ENCODE measurements around the gene SOSTDC1. TPM values are rescaled to one million over a fixed set of nuclear protein-coding genes. Genes with fewer than 3 reads are reported as not detected.

The SOSTDC1 gene
- total RNA-seq, 4 donors from 2014 or later: 0.39 to 2.4 (median 1.5) TPM

GRCh38 chr7:16428182-16428581 is 37.4 kb downstream of the SOSTDC1 start:
- no peak overlapping the region for H3K4me3 ChIP-seq
- no peaks in the 10 kb centered on the region for H3K36me3 ChIP-seq
- TF ChIP-seq POLR2A (IDR thresholded peaks at IDR 0.05): no peak
- no peak for TF ChIP-seq EP300 (IDR thresholded peaks at IDR 0.05)
- TF ChIP-seq CTCF (IDR thresholded peaks at IDR 0.05): no peak
- no peak for DNase-seq (ENCODE audit: low spot score in 2 of 2)
- no peaks in the 10 kb centered on the region for H3K4me1 ChIP-seq
- H3K27me3 ChIP-seq: no peaks in the 10 kb centered on the region
- H3K27ac ChIP-seq: no peak overlapping the region
- no peaks in the 10 kb centered on the region for H3K9me3 ChIP-seq

- WGBS, 2 donors: 35 to 38% methylated on average over 1 of the region's 1 CpG
- no peak for TF ChIP-seq EP300 (IDR thresholded peaks at IDR 0.05)
- no peak for TF ChIP-seq CTCF (IDR thresholded peaks at IDR 0.05)
- no peak for TF ChIP-seq POLR2A (IDR thresholded peaks at IDR 0.05)
- no peak overlapping the region for H3K4me3 ChIP-seq
Observed at GRCh38 chr7:16423761-16424160, 41.8 kb downstream of the SOSTDC1 start.

GRCh38 chr7:16422917-16423316 is 42.6 kb downstream of the SOSTDC1 start:
- no peaks in the 10 kb centered on the region for H3K27me3 ChIP-seq
- 94 to 100% methylated on average over 3 of the region's 3 CpGs for WGBS, 2 donors
- no peak overlapping the region for H3K4me3 ChIP-seq
- TF ChIP-seq CTCF (IDR thresholded peaks at IDR 0.05) (no peak), EP300 (IDR thresholded peaks at IDR 0.05) (no peak), POLR2A (IDR thresholded peaks at IDR 0.05) (no peak)
- H3K4me1 ChIP-seq: peaks cover 0 to 22% (median 7%) of the 10 kb centered on the region in 4 donors
- no peak for DNase-seq (ENCODE audit: low spot score in 2 of 2)
- no peaks in the 10 kb centered on the region for H3K9me3 ChIP-seq
- H3K36me3 ChIP-seq: no peaks in the 10 kb centered on the region
- H3K27ac ChIP-seq: peak overlapping the region in 2 of 4 donors; percentile 96 to 99

More at GRCh38 chr7:16423761-16424160, 41.8 kb downstream of the SOSTDC1 start:
- Histone ChIP-seq H3K27ac (no peak overlapping the region), H3K9me3 (no peaks in the 10 kb centered on the region), H3K36me3 (no peaks in the 10 kb centered on the region), H3K4me1 (peaks cover 0 to 22% (median 7%) of the 10 kb centered on the region in 4 donors), H3K27me3 (no peaks in the 10 kb centered on the region)
- no peak for DNase-seq (ENCODE audit: low spot score in 2 of 2)

GRCh38 chr7:16422103-16422435 is 43.5 kb downstream of the SOSTDC1 start:
- 28 to 29% methylated on average over 1 of the region's 1 CpG for WGBS, 2 donors
- no peak for TF ChIP-seq POLR2A (IDR thresholded peaks at IDR 0.05)
- TF ChIP-seq CTCF (IDR thresholded peaks at IDR 0.05): no peak
- no peak for TF ChIP-seq EP300 (IDR thresholded peaks at IDR 0.05)

GRCh38 chr7:16421333-16422102 is 44.0 kb downstream of the SOSTDC1 start, which contains the start of gene CRPPA:
Gene CRPPA (minus strand): TSS chr7:16421538. CDS start chr7:16421322, 216 bp downstream.
- peaks cover 0 to 22% (median 7%) of the 10 kb centered on the region in 4 donors for H3K4me1 ChIP-seq
- H3K9me3 ChIP-seq: no peaks in the 10 kb centered on the region
- TF ChIP-seq POLR2A (IDR thresholded peaks at IDR 0.05) (no peak), EP300 (IDR thresholded peaks at IDR 0.05) (peak in 1 of 2 donors; percentile 28), CTCF (IDR thresholded peaks at IDR 0.05) (no peak)
- peak within 1 kb of the TSS; percentile 69 to 94 (median 84) for H3K4me3 ChIP-seq
- no peaks in the 10 kb centered on the region for H3K36me3 ChIP-seq
- WGBS, 2 donors: 7% methylated on average over 49 to 50 of the region's 50 CpGs
- DNase-seq (ENCODE audit: low spot score in 2 of 2): peak in 1 of 2 donors; percentile 12
- H3K27me3 ChIP-seq: no peaks in the 10 kb centered on the region
- H3K27ac ChIP-seq: peak within 1 kb of the TSS; percentile 96 to 99 (median 97)

More at GRCh38 chr7:16422103-16422435, 43.5 kb downstream of the SOSTDC1 start:
- Histone ChIP-seq H3K9me3 (no peaks in the 10 kb centered on the region), H3K4me1 (peaks cover 0 to 22% (median 7%) of the 10 kb centered on the region in 4 donors), H3K4me3 (peak overlapping the region in 1 of 4 donors; percentile 82), H3K27ac (peak overlapping the region; percentile 96 to 99 (median 97)), H3K27me3 (no peaks in the 10 kb centered on the region), H3K36me3 (no peaks in the 10 kb centered on the region)
- no peak for DNase-seq (ENCODE audit: low spot score in 2 of 2)

Measured in tibial nerve (tissue), 4 donors.